GM21529 (cell line): ENCODE results near the gene METTL15.
"Not testable (repeated sequence)": the region's sequence is repeated elsewhere in the genome, so short reads cannot be mapped to it uniquely, and the experiment has no call there.

ENCODE experiments used
- ATAC-seq: cut with Tn5 transposase; IDR thresholded peaks from one replicate; pipeline ENCODE4 v1.9.1; 2021; ENCODE audit not compliant: unreplicated experiment

Gene METTL15

DNA sequence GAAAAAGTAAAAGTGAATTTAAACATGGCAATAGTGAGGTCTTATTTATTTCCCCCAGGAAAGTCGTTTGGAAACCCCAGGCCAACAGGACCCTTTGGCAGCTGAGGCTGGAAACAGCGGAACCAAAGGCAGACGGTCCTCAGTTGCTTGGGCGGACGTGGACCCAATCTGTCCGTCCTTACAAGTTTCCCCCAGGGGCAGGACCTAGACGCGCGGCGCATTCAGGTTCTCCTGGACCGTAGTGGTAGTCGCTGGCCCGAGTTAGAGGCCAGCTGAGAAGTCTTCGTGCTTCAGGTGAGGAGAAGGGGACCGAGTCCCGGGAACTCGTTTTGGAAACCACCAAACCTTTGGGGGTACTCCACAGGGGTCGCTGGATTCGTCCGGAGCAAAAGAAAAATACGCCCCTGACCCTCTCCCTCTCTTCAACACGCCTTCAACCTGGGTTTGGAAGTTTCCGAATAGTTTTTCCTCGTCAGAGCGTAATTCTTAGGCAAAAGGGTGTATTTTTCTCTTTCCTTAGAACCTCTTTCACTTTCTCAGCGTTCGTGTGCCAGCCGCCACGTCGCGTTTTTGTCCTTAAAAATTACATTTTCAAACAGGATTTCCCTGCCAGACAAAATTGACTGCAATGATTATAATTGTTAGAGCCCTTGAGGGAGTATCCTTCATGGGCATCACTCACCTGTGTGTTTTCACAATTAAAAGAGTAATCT is 2.1 kb downstream of the METTL15 start:
- peak; percentile 40 for ATAC-seq

DNA sequence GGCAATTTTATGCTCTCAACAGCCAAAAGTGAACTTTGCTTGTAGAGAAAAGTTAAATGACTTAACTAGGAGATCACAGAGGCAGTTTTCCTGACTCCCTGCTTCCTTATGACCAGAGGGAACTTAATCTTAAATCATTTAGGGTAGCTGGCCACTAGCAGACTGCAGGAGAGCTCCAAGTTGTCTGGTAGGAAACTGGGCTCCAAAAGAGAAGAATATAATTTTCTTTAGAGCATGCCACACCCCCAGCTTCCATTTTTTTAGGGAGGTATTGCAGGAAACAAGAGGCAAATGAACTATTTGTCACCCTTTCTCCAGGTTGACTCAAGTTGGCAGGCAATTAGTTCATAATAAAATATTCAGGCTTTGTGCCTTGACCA is 2.6 kb downstream of the METTL15 start:
- ATAC-seq, result no peak

DNA sequence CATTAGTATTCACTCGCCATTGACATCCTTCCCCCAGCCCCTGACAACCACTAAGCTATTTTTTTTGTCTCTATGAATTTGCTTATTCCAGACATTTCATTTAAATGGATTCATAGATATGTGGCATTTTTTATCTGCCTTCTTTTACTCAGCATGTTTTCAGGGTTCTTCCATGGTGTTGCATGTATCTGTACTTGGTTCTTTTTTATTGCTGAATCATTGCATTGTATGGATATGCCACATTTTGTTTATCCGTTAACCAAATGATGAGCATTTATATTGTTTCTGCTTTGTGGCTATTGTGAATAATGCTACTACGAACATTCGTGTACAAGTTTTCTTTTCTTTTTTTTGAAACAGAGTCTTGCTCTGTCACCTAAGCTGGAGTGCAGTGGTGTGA is 5.9 kb downstream of the METTL15 start:
- ATAC-seq, result no peak

DNA sequence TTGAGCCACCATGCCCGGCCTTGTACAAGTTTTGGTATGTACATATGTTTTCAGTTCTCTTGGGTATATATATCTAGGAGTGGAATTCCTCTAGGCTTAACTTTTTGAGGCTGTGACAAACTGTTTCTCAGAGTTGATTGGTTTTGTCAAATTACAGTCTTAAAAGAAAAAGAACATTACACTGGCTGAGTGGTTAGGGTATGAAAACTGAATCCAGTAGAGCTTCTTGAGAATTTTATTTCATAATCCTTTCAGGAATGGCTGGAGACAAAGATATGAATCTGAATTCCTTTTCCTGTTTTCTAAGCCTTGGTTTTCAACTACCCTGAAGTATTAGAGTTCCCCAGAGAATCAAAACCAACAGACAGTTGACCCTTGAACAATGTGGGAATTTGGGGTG is 6.5 kb downstream of the METTL15 start:
- ATAC-seq, result no peak

DNA sequence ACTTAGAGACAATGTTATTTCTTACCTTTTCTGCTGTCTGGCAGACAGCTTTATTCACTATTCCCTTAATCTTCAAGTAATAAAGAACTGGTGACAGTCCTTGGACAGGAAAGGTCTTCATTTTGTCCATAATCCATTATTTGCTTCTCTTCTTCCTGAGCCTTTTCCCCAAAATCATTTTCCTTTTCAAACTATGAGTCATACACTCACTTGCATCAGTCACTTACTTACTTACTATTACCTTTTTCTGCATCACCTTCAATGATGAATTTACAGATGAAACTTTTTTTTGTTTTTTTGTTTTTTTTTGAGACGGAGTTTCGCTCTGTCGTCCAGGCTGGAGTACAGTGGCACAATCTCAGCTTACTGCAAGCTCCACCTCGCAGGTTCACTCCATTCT is 9.5 kb downstream of the METTL15 start:
- ATAC-seq, result no peak

DNA sequence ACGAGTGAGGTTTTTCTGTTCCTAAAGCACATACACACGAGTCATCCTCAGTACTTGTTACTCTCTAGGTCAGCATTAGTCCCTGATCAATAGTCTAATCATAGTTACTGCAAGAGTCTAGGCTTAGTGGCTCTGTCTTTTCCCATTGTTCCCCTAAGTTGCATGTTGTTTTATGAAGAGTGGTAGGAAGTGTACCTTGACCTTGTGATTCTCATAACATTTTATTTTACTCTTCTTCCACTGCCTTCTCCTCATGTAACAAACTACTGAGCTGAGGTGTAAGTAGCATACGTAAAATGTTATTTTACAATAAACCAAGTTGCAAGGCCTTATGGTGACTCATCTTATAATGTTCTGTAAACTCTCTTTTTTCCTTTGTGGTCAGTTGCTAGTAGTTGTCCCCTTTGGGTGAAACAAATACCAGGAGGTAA is 15.0 kb downstream of the METTL15 start:
- no peak for ATAC-seq

DNA sequence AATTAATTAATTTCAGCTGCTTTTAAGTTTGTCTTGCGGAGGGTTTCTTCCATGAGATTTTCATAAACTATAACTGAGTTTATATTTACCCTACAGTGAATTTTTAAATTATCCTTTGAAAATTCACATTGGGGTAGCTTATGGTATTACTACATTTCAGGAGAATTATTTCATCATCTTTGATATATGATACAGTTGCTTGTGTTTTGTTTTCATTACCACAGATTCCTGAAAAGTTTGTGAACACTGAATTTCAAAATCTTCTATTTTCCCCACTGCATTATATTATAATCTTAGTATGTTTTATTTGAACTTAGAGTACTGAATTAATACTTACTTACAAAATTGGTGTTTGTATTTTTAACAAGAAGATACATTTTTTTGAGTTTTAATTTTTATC is 24.4 kb downstream of the METTL15 start:
- ATAC-seq, result no peak

DNA sequence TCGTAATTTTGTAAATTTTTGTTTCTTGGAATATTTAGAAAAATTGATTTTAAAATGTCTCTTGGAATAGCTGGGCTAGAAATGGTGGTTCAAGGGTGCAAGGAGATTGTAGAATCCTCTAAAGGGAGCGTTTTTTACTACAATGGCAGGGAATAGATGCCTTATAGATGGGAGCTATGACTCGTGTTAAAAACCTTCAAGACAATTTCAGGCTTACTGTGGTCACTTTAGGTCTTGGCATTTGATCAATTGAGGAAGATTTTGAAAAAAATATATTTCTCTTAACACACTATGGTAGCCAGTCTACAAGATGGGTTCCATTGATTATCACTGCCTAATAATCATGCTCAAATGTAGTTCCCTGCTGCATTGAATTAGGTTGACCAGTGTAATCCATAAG is 25.0 kb downstream of the METTL15 start:
- no peak for ATAC-seq

DNA sequence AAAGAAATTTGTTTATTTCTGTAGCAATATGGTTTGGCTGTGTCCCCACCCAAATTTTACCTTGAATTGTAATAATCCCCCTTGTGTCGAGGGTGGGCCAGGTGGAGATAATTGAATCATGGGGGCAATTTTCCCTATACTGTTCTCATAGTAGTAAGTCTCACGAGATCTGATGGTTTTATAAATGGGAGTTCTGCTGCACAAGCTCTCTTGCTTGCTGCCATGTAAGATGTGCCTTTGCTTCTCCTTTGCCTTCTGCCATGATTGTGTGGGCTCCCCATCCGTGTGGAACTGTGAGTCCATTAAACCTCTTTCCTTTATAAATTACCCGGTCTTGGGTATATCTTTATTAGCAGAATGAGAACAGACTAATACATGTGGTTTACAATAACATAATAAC is 28.0 kb downstream of the METTL15 start:
- ATAC-seq, result not testable (repeated sequence)

DNA sequence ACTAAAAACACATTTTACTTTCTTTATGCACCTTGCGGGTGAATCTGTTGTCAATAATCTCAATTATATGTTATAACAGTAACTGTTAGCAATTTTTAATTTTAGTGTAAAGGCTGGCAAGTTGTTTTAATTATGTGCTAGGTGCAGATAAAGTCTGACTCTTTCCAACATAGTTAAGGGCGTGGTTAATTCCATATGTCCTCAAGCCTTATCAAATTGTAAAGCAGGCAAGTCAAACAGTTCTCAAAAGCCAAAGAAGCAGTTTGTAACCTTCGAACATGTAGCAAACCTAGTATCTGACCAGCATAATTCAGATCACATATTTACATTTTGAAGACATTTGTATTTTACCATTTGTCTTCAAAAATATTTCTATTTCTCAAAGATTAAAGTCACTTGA is 29.2 kb downstream of the METTL15 start:
- ATAC-seq, result no peak

DNA sequence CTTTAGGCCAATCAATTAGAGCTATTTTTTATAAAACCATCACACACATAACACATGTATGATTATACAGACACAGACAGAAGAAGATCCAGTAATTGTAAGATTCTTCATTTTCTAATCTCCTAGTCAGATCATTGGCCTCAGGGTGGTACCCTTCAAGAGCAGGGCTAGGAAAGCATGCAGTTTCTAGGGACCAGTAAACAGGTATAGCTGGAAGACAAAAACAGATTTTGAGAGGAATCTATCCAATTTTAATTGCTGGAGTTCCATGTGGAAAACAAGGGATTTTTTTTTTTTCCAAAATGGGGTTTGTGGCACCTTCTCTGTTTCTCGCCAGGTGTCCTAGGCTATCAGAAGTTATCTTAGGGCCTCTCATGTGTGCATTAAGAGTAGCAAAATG is 29.6 kb downstream of the METTL15 start:
- no peak for ATAC-seq

DNA sequence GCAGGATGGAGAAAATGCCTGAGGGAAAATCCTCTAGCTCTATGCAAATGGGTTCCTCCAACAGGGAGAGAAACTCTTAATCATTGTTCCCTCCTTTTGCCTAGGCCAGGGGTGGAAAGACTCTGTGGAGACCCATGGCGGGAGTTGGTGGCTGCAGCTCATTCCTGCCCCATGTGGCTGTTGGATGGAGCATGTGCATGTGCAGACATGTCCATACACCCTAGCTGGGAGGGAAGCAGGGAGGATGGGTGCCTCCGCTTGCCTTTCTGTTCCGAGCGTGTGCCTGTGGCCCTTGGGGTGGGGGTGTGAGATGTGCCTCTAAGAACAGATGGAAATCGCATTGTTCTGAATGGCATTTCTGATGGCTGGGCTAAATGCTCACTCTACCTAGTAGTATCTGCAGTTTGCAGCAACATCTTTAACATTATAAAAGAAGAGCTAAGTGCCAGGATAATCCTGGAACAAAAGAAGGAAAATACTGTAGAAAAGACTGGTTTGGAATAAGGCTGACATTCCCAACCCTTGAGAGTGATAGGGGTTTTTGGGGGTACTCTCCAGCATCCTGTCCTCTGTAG is 31.7 kb downstream of the METTL15 start:
- no peak for ATAC-seq

DNA sequence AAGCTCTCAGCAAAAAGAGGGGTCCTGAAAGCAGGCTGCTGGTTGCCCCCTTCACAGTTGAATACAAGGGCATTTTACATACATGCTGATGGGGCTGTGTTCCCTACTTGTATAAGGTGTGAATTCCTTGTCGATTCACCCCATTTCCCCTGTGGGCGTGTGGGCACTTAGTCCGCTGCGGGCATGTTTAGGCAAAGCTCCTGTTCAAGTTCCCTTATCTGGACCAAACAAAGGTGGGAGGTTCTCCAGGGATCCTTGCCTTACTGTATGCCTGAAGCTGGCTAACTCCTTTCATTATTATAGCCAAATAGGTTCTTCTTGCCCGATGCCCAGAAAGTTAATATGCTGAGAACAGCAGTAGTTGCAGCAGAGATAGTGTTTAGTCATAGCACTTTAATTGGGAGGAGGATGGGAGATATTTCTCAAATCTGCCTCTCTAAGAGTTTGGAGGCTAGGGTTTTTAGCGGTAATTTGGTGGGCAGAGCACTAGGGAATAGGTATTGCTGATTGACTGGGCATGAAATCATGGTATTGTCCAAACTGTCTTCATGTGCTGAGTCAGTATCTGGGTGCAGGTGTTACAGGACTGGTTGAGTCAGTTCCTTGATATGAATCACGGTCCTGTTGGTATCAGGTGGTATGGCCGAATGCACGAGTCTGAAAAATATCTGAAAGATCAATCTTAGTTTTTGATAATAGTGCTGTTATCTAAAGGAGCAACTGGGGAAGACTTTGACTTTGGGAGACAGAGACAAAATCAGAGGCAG is 32.7 kb downstream of the METTL15 start:
- no peak for ATAC-seq

DNA sequence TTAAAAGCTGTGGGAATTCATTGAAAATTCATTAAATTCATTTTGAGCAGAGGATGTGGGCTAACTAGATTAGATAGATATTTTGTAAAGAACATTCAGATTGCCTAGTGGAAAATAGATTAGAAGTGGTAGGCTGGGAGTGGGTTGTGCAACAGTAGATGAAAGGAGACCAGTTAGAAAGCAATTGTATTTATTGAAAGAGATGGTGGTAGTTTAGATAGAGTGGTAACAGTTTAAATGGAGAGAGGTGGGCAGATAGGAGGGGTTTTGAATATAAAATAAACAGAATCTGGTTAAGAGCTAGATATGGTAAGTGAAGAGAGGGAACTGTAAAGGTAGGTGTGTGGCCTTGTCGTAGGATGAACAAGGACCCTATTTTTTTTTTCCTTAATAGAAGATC is 34.5 kb downstream of the METTL15 start:
- ATAC-seq, result no peak

DNA sequence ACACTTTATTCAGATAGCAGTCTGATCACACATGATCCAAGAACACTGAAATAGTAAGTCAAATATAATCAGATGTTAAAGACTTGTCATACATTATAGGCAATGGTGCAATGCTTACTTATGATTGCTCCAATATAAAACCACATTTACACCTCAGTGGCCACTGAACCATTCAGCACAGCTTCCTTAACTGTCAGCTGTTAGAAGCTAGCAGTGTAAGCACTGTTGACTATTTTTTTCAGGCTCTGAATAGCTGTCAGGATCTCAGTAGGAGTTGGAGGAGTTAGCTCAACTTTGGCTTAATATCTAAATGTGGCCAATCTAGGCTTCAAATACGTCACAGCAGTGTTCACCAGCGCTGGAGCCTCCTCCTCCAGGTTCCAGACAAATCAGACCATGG is 36.6 kb downstream of the METTL15 start:
- no peak for ATAC-seq

DNA sequence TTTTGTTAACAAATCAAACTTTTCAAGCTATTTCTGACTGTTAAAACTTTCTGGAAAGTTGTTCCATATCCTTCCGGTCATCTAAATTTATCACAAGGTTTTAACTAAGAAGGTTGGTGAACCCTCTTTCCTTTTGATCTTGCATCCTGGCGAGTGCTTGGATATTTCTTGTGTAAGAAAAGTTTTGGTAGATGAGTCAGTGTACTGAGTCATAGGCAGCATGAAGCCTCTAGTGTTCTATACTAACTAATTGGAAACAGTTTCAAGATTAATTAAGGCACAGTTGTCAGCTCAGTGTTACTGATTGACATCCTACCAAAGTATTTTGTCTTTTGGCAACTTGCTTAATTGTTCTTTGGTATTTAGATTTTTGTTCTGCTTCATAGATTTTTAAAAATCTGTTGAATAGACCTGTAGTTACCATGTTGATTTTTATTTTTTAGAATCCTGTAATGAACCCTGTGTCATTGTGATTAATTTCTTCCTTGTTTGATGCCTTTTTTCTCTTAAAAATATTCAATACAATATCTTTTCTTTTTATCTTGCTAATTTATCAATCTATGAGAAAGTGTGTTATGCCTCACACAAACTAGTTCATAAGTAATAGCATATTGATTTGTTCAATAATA is 38.0 kb downstream of the METTL15 start:
- no peak for ATAC-seq

DNA sequence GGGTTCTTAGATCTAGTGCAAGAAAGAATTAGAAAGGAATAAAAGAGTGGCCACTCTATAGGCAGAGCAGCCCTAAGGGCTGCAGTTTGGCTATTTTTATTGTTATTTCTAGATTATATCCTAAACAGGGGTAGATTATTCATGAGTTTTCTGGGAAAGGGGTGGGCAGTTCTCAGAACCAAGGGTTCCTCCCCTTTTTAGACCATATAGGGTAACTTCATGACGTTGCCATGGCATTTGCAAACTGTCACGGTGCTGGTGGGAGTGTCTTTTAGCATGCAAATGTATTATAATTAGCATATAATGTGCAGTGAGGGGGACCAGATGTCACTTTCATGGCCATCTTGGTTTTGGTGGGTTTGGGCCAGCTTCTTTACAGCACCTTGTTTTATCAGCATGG is 44.6 kb downstream of the METTL15 start:
- ATAC-seq, result no peak

DNA sequence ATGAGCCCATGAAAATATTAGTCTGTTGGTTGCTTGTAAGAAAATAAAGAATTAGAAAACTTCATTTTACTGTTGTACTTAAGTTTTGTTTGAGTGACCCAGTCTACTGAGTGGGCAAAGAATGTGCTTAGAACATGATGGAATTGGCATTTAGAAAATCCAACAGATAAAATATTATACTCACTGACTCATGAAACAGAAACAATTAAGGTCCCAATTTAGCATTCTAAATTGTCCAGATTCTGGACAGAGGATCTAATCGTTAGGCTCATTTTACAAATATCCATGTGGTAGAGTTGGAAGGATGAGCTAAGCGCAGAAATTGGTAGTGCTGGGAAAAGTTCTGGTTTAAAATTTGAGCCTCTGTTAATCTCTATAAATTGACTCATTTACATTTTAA is 45.4 kb downstream of the METTL15 start:
- ATAC-seq, result no peak

DNA sequence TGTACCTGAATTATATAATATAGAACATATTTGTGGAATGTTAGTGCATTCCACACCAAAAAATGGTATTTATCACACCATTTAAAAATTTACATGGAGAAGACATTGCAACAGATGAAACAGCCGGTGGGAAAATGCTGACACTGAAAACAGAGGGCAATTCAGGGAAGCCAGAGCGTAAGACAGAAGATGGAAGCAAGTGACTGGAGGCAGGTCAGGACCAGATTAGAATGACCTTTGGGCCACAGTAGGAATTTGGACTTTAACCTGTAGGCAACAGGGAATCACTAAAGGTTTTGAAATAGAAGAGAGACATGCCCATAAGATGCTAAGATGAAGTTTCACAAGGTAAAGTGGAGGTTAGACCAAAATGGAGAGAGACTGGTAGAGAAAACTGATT is 60.5 kb downstream of the METTL15 start:
- no peak for ATAC-seq

DNA sequence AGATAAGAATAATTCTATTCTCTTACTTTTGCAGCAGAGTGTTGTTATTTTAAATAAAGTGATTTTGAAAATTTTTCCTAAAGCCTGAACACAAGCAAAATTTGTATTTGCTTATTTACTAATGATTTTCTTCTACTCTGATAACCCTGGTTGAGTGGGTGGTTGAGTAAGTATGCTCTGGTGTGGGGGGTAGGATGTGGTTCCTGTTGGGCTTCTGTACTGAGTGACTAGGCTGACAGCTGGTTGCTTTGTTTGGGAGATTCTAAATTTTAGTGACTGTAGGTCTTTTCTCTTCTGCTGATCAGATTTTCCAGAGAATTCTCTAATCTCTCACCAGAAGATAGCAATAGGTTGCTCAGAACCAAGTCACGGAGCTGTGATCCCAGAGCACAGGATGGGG is 61.6 kb downstream of the METTL15 start:
- ATAC-seq, result no peak

DNA sequence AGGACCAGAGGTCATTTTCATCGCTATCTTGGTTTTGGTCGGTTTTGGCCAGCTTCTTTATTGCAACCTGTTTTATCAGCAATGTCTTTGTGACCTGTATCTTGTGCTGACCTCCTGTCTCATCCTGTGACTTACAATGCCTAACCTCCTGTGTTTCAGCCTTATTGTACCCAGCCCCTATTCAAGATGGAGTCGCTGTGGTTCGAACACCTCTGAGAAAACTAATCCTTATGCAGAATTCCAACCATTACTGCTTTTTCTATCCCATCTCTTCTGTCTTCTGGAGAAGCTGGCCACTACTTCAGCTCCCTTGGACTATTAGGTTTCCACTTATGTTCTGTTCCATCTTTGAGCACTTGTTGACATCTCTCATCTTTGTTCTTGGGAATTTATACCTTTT is 62.6 kb downstream of the METTL15 start:
- no peak for ATAC-seq

DNA sequence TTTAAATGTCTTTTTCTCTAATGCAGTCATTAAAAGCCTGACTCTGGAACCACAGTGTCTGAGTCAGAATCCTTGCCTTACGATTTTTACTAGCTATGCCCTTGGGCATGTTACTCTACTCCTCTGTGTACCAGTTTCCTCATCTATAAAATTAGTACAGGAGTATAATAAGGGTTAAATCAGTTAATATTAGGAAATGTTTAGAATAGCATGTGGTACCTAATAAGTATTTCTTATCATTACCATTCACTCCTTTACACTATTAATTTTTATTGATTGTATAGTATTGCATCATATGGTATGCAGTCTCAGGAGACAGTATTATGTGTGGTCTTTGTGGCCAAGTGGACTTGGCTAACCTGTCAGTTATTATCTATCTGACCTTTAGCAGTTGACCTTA is 68.2 kb downstream of the METTL15 start:
- no peak for ATAC-seq
